Calu3 (cell line): ENCODE measurements around the gene CALR3. TPM values are rescaled to one million over a fixed set of nuclear protein-coding genes. Genes with fewer than 3 reads are reported as not detected.

Experiments
- BruUV-seq: library from RNA; stranded (reverse); fragments of 400-500 nt; replicated peaks from 2 replicates; lab custom pipeline; 2021; lab: Mats Ljungman, UMichigan
- CTCF ChIA-PET: fragments of 300-600 bp; sonication (Branson Sonifier 250); formaldehyde crosslinking; loops from one replicate; lab custom pipeline; 2022; ENCODE audit warnings: antibody characterized with exemption; lab: Charles Lee
- DNase-seq: peaks from one replicate; pipeline ENCODE4 v3.0.0; 2022
- H3K27ac Mint-ChIP-seq: one replicate; pipeline ENCODE4 v1.8.0; 2022; ENCODE audit warnings: mixed read lengths; ENCODE audit not compliant: unreplicated experiment
- H3K27me3 Mint-ChIP-seq: one replicate; pipeline ENCODE4 v1.8.0; 2022; ENCODE audit warnings: mixed read lengths; ENCODE audit not compliant: unreplicated experiment
- H3K36me3 Mint-ChIP-seq: one replicate; pipeline ENCODE4 v1.8.0; 2022; ENCODE audit warnings: mild to moderate bottlenecking, moderate library complexity, mixed read lengths; ENCODE audit not compliant: insufficient read depth, unreplicated experiment
- H3K4me1 Mint-ChIP-seq: one replicate; pipeline ENCODE4 v1.8.0; 2022; ENCODE audit warnings: mild to moderate bottlenecking, low read depth, mixed read lengths; ENCODE audit not compliant: unreplicated experiment
- H3K4me3 Mint-ChIP-seq: one replicate; pipeline ENCODE4 v1.8.0; 2022; ENCODE audit warnings: mild to moderate bottlenecking, low read depth, moderate library complexity, mixed read lengths; ENCODE audit not compliant: unreplicated experiment
- H3K9me3 Mint-ChIP-seq: one replicate; pipeline ENCODE4 v1.8.0; 2022; ENCODE audit warnings: low read depth, mixed read lengths; ENCODE audit not compliant: unreplicated experiment
- intact Hi-C: fragments of 100-400 bp; cut with micrococcal nuclease; formaldehyde crosslinking; loops from one replicate; pipeline ENCODE4 v1.10.0; 2022; ENCODE audit not compliant: unreplicated experiment
- total RNA-seq: library from RNA; stranded (reverse); gene quantifications from 2 replicates; pipeline ENCODE4 v1.2.3, GENCODE V29; 2022
- TF ChIP-seq, protein P1 (sequence below): fragments of 200-600 bp; IDR thresholded peaks from one replicate; pipeline ENCODE4 v1.8.0; 2022; ENCODE audit warnings: antibody characterized with exemption; ENCODE audit not compliant: unreplicated experiment

The CALR3 gene
- total RNA-seq, 1 experiment from 2014 or later = not detected

DNA sequence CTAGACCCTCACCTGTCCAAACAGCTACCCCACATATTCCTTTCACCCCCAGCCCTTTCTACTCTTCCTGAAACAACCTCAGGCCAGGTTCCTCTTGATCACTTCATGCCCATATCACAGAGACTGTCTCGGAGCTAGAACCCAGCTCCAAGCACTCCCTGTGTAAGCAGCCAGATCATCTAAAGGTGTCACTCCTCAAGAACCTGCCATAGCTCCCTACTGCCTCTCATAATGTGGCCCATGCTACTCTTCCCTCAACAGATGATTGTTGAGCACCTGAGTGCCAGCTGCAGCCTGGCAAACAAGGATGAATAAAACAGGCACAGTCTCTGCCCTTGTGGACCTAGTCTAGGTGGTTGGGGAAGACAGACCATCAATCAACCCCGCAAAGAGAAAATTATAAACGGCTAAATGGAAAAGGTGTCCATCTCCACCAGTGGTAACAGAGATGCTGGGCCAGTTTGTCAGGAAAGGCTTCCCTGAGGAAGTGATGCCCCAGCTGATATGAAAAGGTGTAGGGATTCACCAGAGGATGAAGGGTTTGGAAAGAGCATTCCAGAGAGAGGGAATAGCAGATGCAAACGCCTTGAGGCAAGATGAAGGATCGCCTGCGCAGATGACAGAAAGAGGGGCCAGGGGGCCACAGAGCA is 32.5 kb downstream of the CALR3 start:
- TF ChIP-seq, protein P1, sequence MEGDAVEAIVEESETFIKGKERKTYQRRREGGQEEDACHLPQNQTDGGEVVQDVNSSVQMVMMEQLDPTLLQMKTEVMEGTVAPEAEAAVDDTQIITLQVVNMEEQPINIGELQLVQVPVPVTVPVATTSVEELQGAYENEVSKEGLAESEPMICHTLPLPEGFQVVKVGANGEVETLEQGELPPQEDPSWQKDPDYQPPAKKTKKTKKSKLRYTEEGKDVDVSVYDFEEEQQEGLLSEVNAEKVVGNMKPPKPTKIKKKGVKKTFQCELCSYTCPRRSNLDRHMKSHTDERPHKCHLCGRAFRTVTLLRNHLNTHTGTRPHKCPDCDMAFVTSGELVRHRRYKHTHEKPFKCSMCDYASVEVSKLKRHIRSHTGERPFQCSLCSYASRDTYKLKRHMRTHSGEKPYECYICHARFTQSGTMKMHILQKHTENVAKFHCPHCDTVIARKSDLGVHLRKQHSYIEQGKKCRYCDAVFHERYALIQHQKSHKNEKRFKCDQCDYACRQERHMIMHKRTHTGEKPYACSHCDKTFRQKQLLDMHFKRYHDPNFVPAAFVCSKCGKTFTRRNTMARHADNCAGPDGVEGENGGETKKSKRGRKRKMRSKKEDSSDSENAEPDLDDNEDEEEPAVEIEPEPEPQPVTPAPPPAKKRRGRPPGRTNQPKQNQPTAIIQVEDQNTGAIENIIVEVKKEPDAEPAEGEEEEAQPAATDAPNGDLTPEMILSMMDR = no peak
- BruUV-seq = no TSS peak
- intact Hi-C loops = no loop called here
- peaks cover 21% of the 10 kb centered on the region for H3K4me1 Mint-ChIP-seq
- no peaks in the 10 kb centered on the region for H3K9me3 Mint-ChIP-seq
- CTCF ChIA-PET = interaction anchor here (0.5 to 0.6 kb wide), 3 partner anchors 29 to 1282 kb away, joined by 3 to 4 read pairs (median 3); no protein-coding TSS in a partner anchor
- peaks cover 4% of the 10 kb centered on the region for H3K36me3 Mint-ChIP-seq
- no peaks in the 10 kb centered on the region for H3K27me3 Mint-ChIP-seq
- DNase-seq = no peak
- H3K27ac Mint-ChIP-seq = peak overlapping the region; percentile 44
- H3K4me3 Mint-ChIP-seq = no peak overlapping the region

DNA sequence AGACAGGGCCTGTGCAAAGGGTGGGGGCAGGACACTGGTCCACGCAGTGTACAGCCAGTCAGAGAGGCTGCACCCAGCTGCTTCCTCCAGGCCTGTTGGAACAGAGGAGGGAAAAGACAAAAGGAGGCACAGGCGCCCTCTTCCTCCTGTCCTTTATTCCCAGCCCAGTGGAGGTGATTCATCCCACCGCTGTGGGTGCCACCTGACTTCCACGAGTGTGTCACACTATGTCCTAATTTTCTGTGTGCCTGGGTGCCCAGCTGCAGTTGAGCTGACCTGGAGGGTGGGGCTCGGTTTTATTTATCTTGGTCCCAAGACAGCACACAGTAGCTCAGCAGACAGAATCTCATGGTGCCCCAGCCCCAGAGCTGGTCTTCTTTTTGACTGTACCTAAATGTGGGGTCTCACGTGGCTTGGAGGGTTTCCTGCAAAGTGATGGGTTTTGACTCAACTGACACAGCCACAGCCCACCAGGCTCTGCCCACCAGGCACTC is 33.2 kb downstream of the CALR3 start:
- TF ChIP-seq, protein P1 = no peak
- intact Hi-C loops = no loop called here
- Mint-ChIP-seq H3K4me1 (peaks cover 25% of the 10 kb centered on the region), H3K4me3 (no peak overlapping the region), H3K27me3 (no peaks in the 10 kb centered on the region), H3K9me3 (no peaks in the 10 kb centered on the region), H3K27ac (peak overlapping the region; percentile 44), H3K36me3 (peaks cover 4% of the 10 kb centered on the region)
- BruUV-seq = no TSS peak
- no peak for DNase-seq
- CTCF ChIA-PET = interaction anchor here (0.5 kb wide), 1 partner anchor 30 kb away, joined by 4 read pairs; no protein-coding TSS in a partner anchor

DNA sequence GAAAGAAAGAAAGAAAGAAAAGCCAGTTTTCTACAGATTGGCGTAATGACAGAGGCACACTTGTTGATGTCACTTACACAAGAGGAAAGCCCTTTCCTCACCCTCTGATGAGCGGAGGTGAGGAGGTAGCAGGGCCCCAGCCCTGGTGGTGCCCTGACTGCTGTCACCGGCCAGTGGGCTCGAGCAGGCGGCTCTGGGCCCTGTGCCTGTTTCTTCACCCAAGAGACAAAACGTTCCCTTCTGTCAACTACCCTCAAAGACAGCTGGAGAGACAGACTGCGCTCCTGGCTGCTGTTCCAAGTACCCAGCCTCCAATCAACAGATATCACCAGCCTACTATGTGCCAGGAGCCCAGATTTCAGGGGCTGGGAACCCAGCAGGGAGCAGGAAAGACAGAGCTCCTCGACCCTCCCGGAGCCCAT is 34.3 kb downstream of the CALR3 start:
- H3K27ac Mint-ChIP-seq = no peak overlapping the region
- peaks cover 34% of the 10 kb centered on the region for H3K4me1 Mint-ChIP-seq
- intact Hi-C loops = no loop called here

DNA sequence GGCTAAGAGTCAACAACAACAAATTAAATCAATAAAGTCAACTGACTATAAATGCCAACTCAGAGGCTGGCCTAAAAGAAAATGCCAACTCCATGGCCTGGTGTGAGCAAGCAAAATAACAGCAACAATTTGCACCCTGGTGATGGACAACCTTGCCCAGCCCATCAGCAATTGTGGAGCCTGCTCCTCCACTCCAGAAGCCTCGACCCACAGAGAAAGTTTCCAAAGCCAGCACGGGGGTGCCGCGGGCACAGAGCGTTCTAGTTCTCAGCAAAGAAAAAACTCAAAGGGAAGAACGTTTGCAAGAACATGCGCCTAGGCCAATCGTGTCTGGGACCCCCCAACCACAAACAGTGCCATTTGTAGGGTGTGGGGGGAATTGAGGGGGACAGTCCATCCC is 35.5 kb downstream of the CALR3 start:
- intact Hi-C loops = no loop called here
- Mint-ChIP-seq H3K36me3 (peaks cover 4% of the 10 kb centered on the region), H3K27ac (no peak overlapping the region), H3K4me3 (no peak overlapping the region), H3K9me3 (no peaks in the 10 kb centered on the region), H3K4me1 (peaks cover 37% of the 10 kb centered on the region), H3K27me3 (no peaks in the 10 kb centered on the region)
- DNase-seq = no peak
- TF ChIP-seq, protein P1 = no peak
- BruUV-seq = no TSS peak
- CTCF ChIA-PET = interaction anchor here (0.6 kb wide), 1 partner anchor 1311 kb away, joined by 6 read pairs; no protein-coding TSS in a partner anchor

More for the DNA sequence above, 34.3 kb downstream of the CALR3 start:
- no peak for DNase-seq
- TF ChIP-seq, protein P1 = no peak
- CTCF ChIA-PET = no interaction called here
- Mint-ChIP-seq H3K36me3 (peaks cover 4% of the 10 kb centered on the region), H3K27me3 (no peaks in the 10 kb centered on the region), H3K4me3 (no peak overlapping the region), H3K9me3 (no peaks in the 10 kb centered on the region)
- BruUV-seq = no TSS peak
